Endothelial cell of umbilical vein (primary cell): ENCODE data around the gene CEP85. TPM values are rescaled to one million over a fixed set of nuclear protein-coding genes. Genes with fewer than 3 reads are reported as not detected.

Experiments used
- BruUV-seq: library from RNA; stranded (reverse); fragments of 400-500 nt; replicated peaks from 2 replicates; lab custom pipeline; 2021; lab: Mats Ljungman, UMichigan
- CTCF ChIA-PET: fragments of 300-600, 350-600 bp; sonication (Branson Sonifier 250); formaldehyde crosslinking; loops from one replicate; lab custom pipeline; 2021; ENCODE audit warnings: antibody characterized with exemption, inconsistent platforms; lab: Charles Lee
- POLR2A ChIA-PET: fragments of 300-600, 350-600 bp; sonication (Branson Sonifier 250); formaldehyde crosslinking; loops from one replicate; lab custom pipeline; 2021; ENCODE audit warnings: antibody characterized with exemption, inconsistent platforms; lab: Charles Lee
- DNase-seq: peaks from one replicate; pipeline ENCODE4 v3.0.0-alpha.2; 2011; ENCODE audit warnings: low read depth, low spot score
- FAIRE-seq: peaks from 2 replicates; lab custom pipeline; 2011; peaks lifted over from hg19 to GRCh38; lab: Jason Lieb, UNC
- H2AFZ ChIP-seq: 2 replicates; pipeline ENCODE4 v1.6.0; 2012; ENCODE audit warnings: low read depth, low read length, control low read depth, inconsistent platforms
- H3K27ac ChIP-seq: 2 replicates; pipeline ENCODE4 v1.5.1; 2011; ENCODE audit warnings: low read depth, mild to moderate bottlenecking, control low read depth, low read length, moderate library complexity; ENCODE audit not compliant: insufficient read depth
- H3K27me3 ChIP-seq, 2 experiments: 2 replicates each; pipeline versions ENCODE4 v1.6.0 to v1.6.1; 2011; ENCODE audit warnings: low read length in 2 of 2, mixed read lengths in 1 of 2; ENCODE audit not compliant: control insufficient read depth in 2 of 2, insufficient read depth in 2 of 2
- H3K36me3 ChIP-seq, 2 experiments: 2 replicates in 1 of 2; 3 replicates in 1 of 2; pipeline ENCODE4 v1.5.1; 2011; ENCODE audit warnings: low read length in 2 of 2, mild to moderate bottlenecking in 1 of 2, moderate library complexity in 1 of 2; ENCODE audit not compliant: control insufficient read depth in 2 of 2, insufficient read depth in 2 of 2; ENCODE audit errors: extremely low read depth in 1 of 2
- H3K4me1 ChIP-seq: 3 replicates; pipeline ENCODE4 v1.5.1; 2011; ENCODE audit warnings: mild to moderate bottlenecking, low read length; ENCODE audit not compliant: control insufficient read depth, insufficient read depth; ENCODE audit errors: extremely low read depth
- H3K4me2 ChIP-seq: 2 replicates; pipeline ENCODE4 v1.6.1; 2011; ENCODE audit warnings: low read length, control low read depth, mixed read lengths; ENCODE audit not compliant: insufficient read depth
- H3K4me3 ChIP-seq, 3 experiments: fragments of 200-600 bp in 1 of 3; sonication (generic), shearing (Covaris generic) in 1 of 3; replicated peaks in 1 of 3; 2 replicates each; pipeline ENCODE4 v1.5.1; 2011 to 2016; ENCODE audit warnings: control low read depth in 3 of 3, low read length in 3 of 3, mild to moderate bottlenecking in 2 of 3, inconsistent platforms in 1 of 3, low read depth in 1 of 3, moderate library complexity in 1 of 3; ENCODE audit not compliant: insufficient read depth in 1 of 3
- H3K79me2 ChIP-seq: 2 replicates; pipeline ENCODE4 v1.6.0; 2012; ENCODE audit warnings: low read length, inconsistent platforms; ENCODE audit not compliant: control insufficient read depth, insufficient read depth
- H3K9ac ChIP-seq: replicated peaks from 2 replicates; pipeline ENCODE3; 2011; ENCODE audit warnings: low read length, control low read depth; ENCODE audit not compliant: insufficient read depth; ENCODE audit errors: extremely low read depth
- H3K9me1 ChIP-seq: replicated peaks from 3 replicates; pipeline ENCODE4 v1.6.0; 2011; ENCODE audit warnings: mild to moderate bottlenecking, low read length; ENCODE audit not compliant: control insufficient read depth, insufficient read depth; ENCODE audit errors: extremely low read depth
- H3K9me3 ChIP-seq: replicated peaks from 2 replicates; pipeline ENCODE4 v1.5.1; 2012; ENCODE audit warnings: low read length, inconsistent platforms; ENCODE audit not compliant: control insufficient read depth, insufficient read depth
- H4K20me1 ChIP-seq: replicated peaks from 2 replicates; pipeline ENCODE3; 2011; ENCODE audit warnings: mild to moderate bottlenecking, low read length; ENCODE audit not compliant: control insufficient read depth, insufficient read depth; ENCODE audit errors: extremely low read depth
- EZH2 ChIP-seq: IDR thresholded peaks from 2 replicates; pipeline ENCODE4 v1.6.1; 2012; ENCODE audit warnings: borderline replicate concordance, low read depth, mild to moderate bottlenecking, moderate library complexity, low read length, inconsistent platforms; ENCODE audit not compliant: severe bottlenecking
- FOS ChIP-seq: IDR thresholded peaks from 2 replicates; pipeline ENCODE4 v1.6.1; 2011; ENCODE audit warnings: mild to moderate bottlenecking, low read length, moderate library complexity, borderline replicate concordance; ENCODE audit not compliant: insufficient read depth
- GATA2 ChIP-seq: IDR thresholded peaks from 2 replicates; pipeline ENCODE4 v1.7.0; 2011; ENCODE audit warnings: low read depth, mild to moderate bottlenecking, moderate library complexity, mixed read lengths, low read length; ENCODE audit not compliant: insufficient read length, insufficient read depth
- JUN ChIP-seq: IDR thresholded peaks from 2 replicates; pipeline ENCODE4 v1.6.1; 2011; ENCODE audit warnings: borderline replicate concordance, low read depth; ENCODE audit not compliant: insufficient read length, insufficient read depth
- MYC ChIP-seq: IDR thresholded peaks from one replicate; pipeline ENCODE4 v1.6.1; 2011; ENCODE audit warnings: mild to moderate bottlenecking, low read depth, low read length
- POLR2A ChIP-seq: IDR thresholded peaks from 2 replicates; pipeline ENCODE4 v1.6.1; 2012; ENCODE audit warnings: low read depth, mild to moderate bottlenecking, control low read depth, low read length
- POLR2AphosphoS5 ChIP-seq: IDR thresholded peaks from 2 replicates; pipeline ENCODE4 v1.6.1; 2012; ENCODE audit warnings: low read depth, mild to moderate bottlenecking, control low read depth, low read length, moderate library complexity; ENCODE audit not compliant: insufficient read depth
- dilution Hi-C: fragments of 300-500 bp; cut with MboI; formaldehyde crosslinking; loops from one replicate; pipeline ENCODE4 v1.15.0; 2019; ENCODE audit warnings: low sequenced_read_pairs; ENCODE audit not compliant: extremely low pct_ligation_motif_present
- intact Hi-C: fragments of 100-400 bp; cut with micrococcal nuclease; formaldehyde crosslinking; loops from one replicate; pipeline ENCODE4 v1.10.0; 2022
- polyA plus RNA-seq, 4 experiments: library from polyadenylated mRNA; depleted of rRNA in 3 of 4; stranded (reverse) in 3 of 4; unstranded in 1 of 4; fragments of >200 nt; gene quantifications; 2 replicates each; pipeline versions ENCODE4 v1.2.1 to v1.2.3, GENCODE V29; 2011 to 2012; ENCODE audit warnings: missing spikeins in 1 of 4
- total RNA-seq: library from RNA; stranded (reverse); gene quantifications from 2 replicates; pipeline ENCODE4 v1.2.3, GENCODE V29; 2021
- TF ChIP-seq, protein P1 (sequence below): IDR thresholded peaks from 2 replicates; pipeline ENCODE4 v1.6.1; 2011; ENCODE audit not compliant: insufficient read depth, insufficient read length
- TF ChIP-seq, protein P2 (sequence below), 2 donors: IDR thresholded peaks; 1 replicate in 1 of 2; 2 replicates in 1 of 2; pipeline ENCODE4 v1.5.1; 2011; ENCODE audit warnings: low read length in 2 of 2, mild to moderate bottlenecking in 2 of 2, moderate library complexity in 2 of 2, control low read depth in 1 of 2, inconsistent platforms in 1 of 2, low read depth in 1 of 2; ENCODE audit not compliant: insufficient read depth in 1 of 2; ENCODE audit errors: extremely low read depth in 1 of 2

Gene CEP85
- total and polyA plus RNA-seq, 2 donors (not counting 3 experiments of a cell fraction or from before 2014, with no cell fraction given): 15.2 to 17.8 TPM

GRCh38 chr1:26315874-26316850 is 82.2 kb downstream of the CEP85 start:
- no TSS peak for BruUV-seq
- Histone ChIP-seq H3K4me3 (no peak overlapping the region), H3K9me3 (no peaks in the 10 kb centered on the region), H2AFZ (no peak overlapping the region), H4K20me1 (no peaks in the 10 kb centered on the region), H3K36me3 (no peaks in the 10 kb centered on the region), H3K4me1 (no peaks in the 10 kb centered on the region), H3K9me1 (no peaks in the 10 kb centered on the region), H3K9ac (no peak overlapping the region), H3K79me2 (no peaks in the 10 kb centered on the region), H3K27ac (no peak overlapping the region), H3K4me2 (no peak overlapping the region), H3K27me3 (peaks cover 2 to 7% of the 10 kb centered on the region in 2 experiments)
- ChIA-PET POLR2A (no interaction called here), CTCF (interaction anchor here (0.6 to 7.4 kb wide), 5 partner anchors 11 to 147 kb away, joined by 3 to 132 read pairs (median 3); partner anchors contain the start of genes SH3BGRL3 and ZNF593)
- DNase-seq (no peak), FAIRE-seq (no peak)
- intact Hi-C loops: no loop called here
- TF ChIP-seq POLR2A (no peak), JUN (no peak), FOS (no peak), EZH2 (no peak), MYC (no peak), POLR2AphosphoS5 (no peak), GATA2 (no peak)
- TF ChIP-seq, protein P1, sequence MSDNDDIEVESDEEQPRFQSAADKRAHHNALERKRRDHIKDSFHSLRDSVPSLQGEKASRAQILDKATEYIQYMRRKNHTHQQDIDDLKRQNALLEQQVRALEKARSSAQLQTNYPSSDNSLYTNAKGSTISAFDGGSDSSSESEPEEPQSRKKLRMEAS: no peak
- TF ChIP-seq, protein P2, sequence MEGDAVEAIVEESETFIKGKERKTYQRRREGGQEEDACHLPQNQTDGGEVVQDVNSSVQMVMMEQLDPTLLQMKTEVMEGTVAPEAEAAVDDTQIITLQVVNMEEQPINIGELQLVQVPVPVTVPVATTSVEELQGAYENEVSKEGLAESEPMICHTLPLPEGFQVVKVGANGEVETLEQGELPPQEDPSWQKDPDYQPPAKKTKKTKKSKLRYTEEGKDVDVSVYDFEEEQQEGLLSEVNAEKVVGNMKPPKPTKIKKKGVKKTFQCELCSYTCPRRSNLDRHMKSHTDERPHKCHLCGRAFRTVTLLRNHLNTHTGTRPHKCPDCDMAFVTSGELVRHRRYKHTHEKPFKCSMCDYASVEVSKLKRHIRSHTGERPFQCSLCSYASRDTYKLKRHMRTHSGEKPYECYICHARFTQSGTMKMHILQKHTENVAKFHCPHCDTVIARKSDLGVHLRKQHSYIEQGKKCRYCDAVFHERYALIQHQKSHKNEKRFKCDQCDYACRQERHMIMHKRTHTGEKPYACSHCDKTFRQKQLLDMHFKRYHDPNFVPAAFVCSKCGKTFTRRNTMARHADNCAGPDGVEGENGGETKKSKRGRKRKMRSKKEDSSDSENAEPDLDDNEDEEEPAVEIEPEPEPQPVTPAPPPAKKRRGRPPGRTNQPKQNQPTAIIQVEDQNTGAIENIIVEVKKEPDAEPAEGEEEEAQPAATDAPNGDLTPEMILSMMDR (IDR thresholded peaks at IDR 0.05; ENCODE audit: extremely low read depth in 1 of 2, insufficient read depth in 1 of 2, low read depth in 1 of 2, low read length in 2 of 2): no peak
- dilution Hi-C loops: no loop called here
